H9 (cell line): Measurements from ENCODE around the gene PDCD1. TPM values are rescaled to one million over a fixed set of nuclear protein-coding genes. Genes with fewer than 3 reads are reported as not detected.

Source experiments
- DNase-seq: peaks from one replicate; pipeline ENCODE4 v3.0.0-alpha.2; 2017
- H2AFZ ChIP-seq: one replicate; pipeline ENCODE4 v1.6.1; 2013; ENCODE audit warnings: mild to moderate bottlenecking, low read length, control low read depth, moderate library complexity
- H2AK5ac ChIP-seq: 2 replicates; pipeline ENCODE4 v1.6.1; 2013; ENCODE audit warnings: low read length, control low read depth, mixed read lengths; ENCODE audit not compliant: insufficient read length
- H2BK120ac ChIP-seq: one replicate; pipeline ENCODE4 v1.6.1; 2013; ENCODE audit warnings: low read depth, mild to moderate bottlenecking, low read length, control low read depth, inconsistent platforms; ENCODE audit not compliant: poor library complexity, severe bottlenecking
- H2BK12ac ChIP-seq: 2 replicates; pipeline ENCODE4 v1.6.1; 2013; ENCODE audit warnings: low read length, control low read depth, mixed read lengths, low read depth; ENCODE audit not compliant: insufficient read length
- H2BK15ac ChIP-seq: 2 replicates; pipeline ENCODE4 v1.6.1; 2013; ENCODE audit warnings: low read depth, low read length, control low read depth
- H2BK20ac ChIP-seq: one replicate; pipeline ENCODE4 v1.6.1; 2013; ENCODE audit warnings: low read depth, mild to moderate bottlenecking, low read length, control low read depth, inconsistent platforms; ENCODE audit not compliant: poor library complexity, severe bottlenecking
- H2BK5ac ChIP-seq: 2 replicates; pipeline ENCODE4 v1.6.1; 2013; ENCODE audit warnings: low read length, control low read depth, mixed read lengths; ENCODE audit not compliant: insufficient read length
- H3K14ac ChIP-seq: 2 replicates; pipeline ENCODE4 v1.6.1; 2013; ENCODE audit warnings: low read length, control low read depth; ENCODE audit not compliant: insufficient read depth
- H3K18ac ChIP-seq: 2 replicates; pipeline ENCODE4 v1.6.1; 2013; ENCODE audit warnings: low read depth, mild to moderate bottlenecking, mixed read lengths, low read length, control low read depth; ENCODE audit not compliant: insufficient read length
- H3K23ac ChIP-seq: 2 replicates; pipeline ENCODE4 v1.6.1; 2013; ENCODE audit warnings: low read length, control low read depth, mixed read lengths, low read depth; ENCODE audit not compliant: insufficient read length
- H3K23me2 ChIP-seq: 2 replicates; pipeline ENCODE4 v1.6.1; 2013; ENCODE audit warnings: low read depth, mild to moderate bottlenecking, mixed read lengths, low read length, control low read depth; ENCODE audit not compliant: insufficient read length, poor library complexity, severe bottlenecking
- H3K27ac ChIP-seq: 2 replicates; pipeline ENCODE4 v1.5.1; 2013; ENCODE audit warnings: low read length, control low read depth, mixed read lengths, low read depth; ENCODE audit not compliant: insufficient read length
- H3K27me3 ChIP-seq: 2 replicates; pipeline ENCODE4 v1.6.1; 2013; ENCODE audit warnings: low read length, control low read depth, inconsistent platforms; ENCODE audit not compliant: insufficient read depth
- H3K4ac ChIP-seq: 2 replicates; pipeline ENCODE4 v1.6.1; 2013; ENCODE audit warnings: low read depth, mild to moderate bottlenecking, control low read depth, inconsistent platforms, low read length, moderate library complexity
- H3K4me1 ChIP-seq: 2 replicates; pipeline ENCODE4 v1.6.1; 2013; ENCODE audit warnings: low read length, control low read depth, inconsistent platforms; ENCODE audit not compliant: insufficient read depth
- H3K4me2 ChIP-seq: 2 replicates; pipeline ENCODE4 v1.6.1; 2013; ENCODE audit warnings: low read length, control low read depth, mixed read lengths; ENCODE audit not compliant: insufficient read length, insufficient read depth
- H3K56ac ChIP-seq: 2 replicates; pipeline ENCODE4 v1.6.1; 2013; ENCODE audit warnings: low read depth, mild to moderate bottlenecking, mixed read lengths, low read length, control low read depth; ENCODE audit not compliant: insufficient read length
- H3K79me1 ChIP-seq: 2 replicates; pipeline ENCODE4 v1.6.1; 2013; ENCODE audit warnings: low read depth, mild to moderate bottlenecking, moderate library complexity, low read length, control low read depth, inconsistent platforms; ENCODE audit not compliant: insufficient read depth, poor library complexity, severe bottlenecking
- H3K79me2 ChIP-seq: 2 replicates; pipeline ENCODE4 v1.6.1; 2013; ENCODE audit warnings: low read length, control low read depth, inconsistent platforms; ENCODE audit not compliant: insufficient read depth
- H3K9ac ChIP-seq: 2 replicates; pipeline ENCODE4 v1.6.1; 2013; ENCODE audit warnings: low read length, control low read depth, mixed read lengths; ENCODE audit not compliant: insufficient read length; ENCODE audit errors: extremely low read depth
- H3K9me3 ChIP-seq: one replicate; pipeline ENCODE4 v1.6.1; 2013; ENCODE audit warnings: low read depth, low read length, inconsistent platforms; ENCODE audit not compliant: control insufficient read depth
- H3T11ph ChIP-seq: one replicate; pipeline ENCODE4 v1.6.1; 2013; ENCODE audit warnings: mild to moderate bottlenecking, low read length, control low read depth, inconsistent platforms
- H4K20me1 ChIP-seq: one replicate; pipeline ENCODE4 v1.6.1; 2013; ENCODE audit not compliant: control insufficient read depth, insufficient read length, insufficient read depth
- H4K5ac ChIP-seq: 2 replicates; pipeline ENCODE4 v1.6.1; 2013; ENCODE audit warnings: low read depth, mild to moderate bottlenecking, mixed read lengths, low read length, control low read depth; ENCODE audit not compliant: insufficient read length
- H4K8ac ChIP-seq: replicated peaks from 2 replicates; pipeline ENCODE4 v1.6.1; 2013; ENCODE audit warnings: low read length, control low read depth, mixed read lengths, low read depth; ENCODE audit not compliant: insufficient read length
- H4K91ac ChIP-seq: 2 replicates; pipeline ENCODE4 v1.6.1; 2013; ENCODE audit warnings: low read depth, mild to moderate bottlenecking, moderate library complexity, mixed read lengths, low read length, control low read depth; ENCODE audit not compliant: insufficient read length
- H3K27ac Mint-ChIP-seq, 3 experiments: 2 replicates in 2 of 3; 3 replicates in 1 of 3; pipeline ENCODE4 v1.8.0; 2020 to 2021; ENCODE audit warnings: mixed read lengths in 3 of 3, mild to moderate bottlenecking in 1 of 3, moderate library complexity in 1 of 3
- H3K27me3 Mint-ChIP-seq: 2 replicates; pipeline ENCODE4 v1.8.0; 2021; ENCODE audit warnings: low read depth, mild to moderate bottlenecking, moderate library complexity, mixed read lengths
- H3K36me3 Mint-ChIP-seq, 3 experiments: 2 replicates in 2 of 3; 3 replicates in 1 of 3; pipeline ENCODE4 v1.8.0; 2020 to 2021; ENCODE audit warnings: low read depth in 3 of 3, mixed read lengths in 3 of 3; ENCODE audit not compliant: insufficient read depth in 1 of 3
- H3K4me1 Mint-ChIP-seq, 2 experiments: 2 replicates each; pipeline ENCODE4 v1.8.0; 2020; ENCODE audit warnings: mixed read lengths in 2 of 2
- H3K4me3 Mint-ChIP-seq, 2 experiments: 2 replicates in 1 of 2; 3 replicates in 1 of 2; pipeline ENCODE4 v1.8.0; 2020 to 2021; ENCODE audit warnings: mild to moderate bottlenecking in 2 of 2, mixed read lengths in 2 of 2, moderate library complexity in 1 of 2
- H3K9me3 Mint-ChIP-seq, 2 experiments: 2 replicates in 1 of 2; 3 replicates in 1 of 2; pipeline ENCODE4 v1.8.0; 2020; ENCODE audit warnings: mild to moderate bottlenecking in 2 of 2, mixed read lengths in 2 of 2, moderate library complexity in 1 of 2
- CTCF ChIP-seq: fragments of 200-600 bp; sonication (generic); conservative IDR thresholded peaks from 3 replicates; pipeline ENCODE4 v1.8.0; 2021; ENCODE audit warnings: antibody characterized with exemption, mild to moderate bottlenecking
- WGBS: extraction: QIAGEN DNeasy Blood & Tissue Kit; methylation state at CpG from one replicate; pipeline ENCODE4 v1.1.7; 2013; ENCODE audit warnings: missing lambda C conversion rate, low lambda C conversion rate, mixed read lengths; ENCODE audit not compliant: insufficient read length; ENCODE audit errors: extremely low coverage; 5-methylcytosine and 5-hydroxymethylcytosine counted together
- total RNA-seq: library from RNA; stranded (reverse); gene quantifications from 2 replicates; pipeline ENCODE4 v1.2.1, GENCODE V29; 2021

Gene PDCD1
- total RNA-seq, 1 experiment from 2014 or later, result 1.6 TPM

- Histone ChIP-seq H3K4me2 (no peak overlapping the region), H3K27me3 (no peaks in the 10 kb centered on the region), H4K91ac (no peak overlapping the region), H3K9me3 (no peaks in the 10 kb centered on the region), H3K27ac (no peak overlapping the region), H3T11ph (no peak overlapping the region), H3K79me1 (no peaks in the 10 kb centered on the region), H2BK12ac (no peak overlapping the region), H2AFZ (no peak overlapping the region), H4K8ac (no peak overlapping the region), H3K56ac (no peak overlapping the region), H2BK20ac (no peak overlapping the region), H2BK5ac (no peak overlapping the region), H2BK15ac (no peak overlapping the region), H3K18ac (no peak overlapping the region), H3K14ac (no peak overlapping the region), H3K23ac (no peak overlapping the region), H3K4me1 (no peaks in the 10 kb centered on the region), H3K79me2 (no peaks in the 10 kb centered on the region), H3K23me2 (no peaks in the 10 kb centered on the region), H4K20me1 (peaks cover under 1% of the 10 kb centered on the region), H3K9ac (no peak overlapping the region), H2AK5ac (no peak overlapping the region), H4K5ac (no peak overlapping the region), H2BK120ac (no peak overlapping the region), H3K4ac (no peak overlapping the region)
- Mint-ChIP-seq H3K4me1 (peaks cover 0 to 8% of the 10 kb centered on the region in 2 experiments; a peak in 2 of 4 replicates), H3K27me3 (peaks cover 12% of the 10 kb centered on the region), H3K4me3 (no peak overlapping the region), H3K36me3 (peaks cover 0 to 7% (median 4%) of the 10 kb centered on the region in 3 experiments; a peak in 4 of 7 replicates), H3K9me3 (peaks cover 16 to 19% of the 10 kb centered on the region in 2 experiments), H3K27ac (0 out of 7 replicates have a peak overlapping the region, but pooled peaks of 1 of the 3 experiments have one; percentile 28)
- DNase-seq, result no peak
- WGBS, result no CpG with 5 or more reads among the region's 28 CpGs
- TF ChIP-seq CTCF, result no peak
These were observed 12.2 kb upstream of the PDCD1 start for GRCh38 chr2:241870611-241871537.
